Breast epithelium (tissue), 3 donors: ENCODE data around the gene ACOT9.

Experiments
- POLR2A ChIP-seq: fragments of 450-650 bp; IDR thresholded peaks from one replicate; pipeline ENCODE4 v1.6.1; 2016; ENCODE audit warnings: antibody characterized with exemption, mild to moderate bottlenecking, moderate library complexity
- POLR2AphosphoS5 ChIP-seq, 3 donors: sonication (generic); formaldehyde crosslinking; IDR thresholded peaks; one replicate each; pipeline ENCODE4 v1.6.1; 2017; ENCODE audit warnings: antibody characterized with exemption in 3 of 3
- TF ChIP-seq, protein P1 (sequence below), 3 donors: fragments of 450-650 bp; IDR thresholded peaks; one replicate each; pipeline ENCODE4 v1.5.1; 2016 to 2017; ENCODE audit warnings: antibody characterized with exemption in 3 of 3, mild to moderate bottlenecking in 3 of 3, moderate library complexity in 3 of 3

DNA sequence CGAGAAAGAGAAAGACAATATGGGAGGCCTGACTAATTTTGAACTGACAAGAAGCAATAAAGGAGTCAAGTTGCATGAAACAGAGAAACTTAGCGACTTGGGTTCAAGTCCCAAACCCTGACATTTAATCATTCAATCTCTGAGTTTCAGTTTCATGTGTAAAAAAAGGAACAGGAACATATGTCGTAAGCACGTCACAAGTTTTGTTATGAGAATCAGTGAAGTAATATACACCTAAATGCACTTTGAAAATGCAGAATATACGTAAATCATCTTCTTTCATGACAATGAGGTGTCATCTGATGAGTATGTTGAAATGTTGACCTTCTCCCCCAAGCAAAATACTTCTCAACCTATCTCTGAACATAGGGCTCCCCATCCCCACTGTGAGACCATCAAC lies 10.4 kb downstream of the ACOT9 start:
- TF ChIP-seq, protein P1, sequence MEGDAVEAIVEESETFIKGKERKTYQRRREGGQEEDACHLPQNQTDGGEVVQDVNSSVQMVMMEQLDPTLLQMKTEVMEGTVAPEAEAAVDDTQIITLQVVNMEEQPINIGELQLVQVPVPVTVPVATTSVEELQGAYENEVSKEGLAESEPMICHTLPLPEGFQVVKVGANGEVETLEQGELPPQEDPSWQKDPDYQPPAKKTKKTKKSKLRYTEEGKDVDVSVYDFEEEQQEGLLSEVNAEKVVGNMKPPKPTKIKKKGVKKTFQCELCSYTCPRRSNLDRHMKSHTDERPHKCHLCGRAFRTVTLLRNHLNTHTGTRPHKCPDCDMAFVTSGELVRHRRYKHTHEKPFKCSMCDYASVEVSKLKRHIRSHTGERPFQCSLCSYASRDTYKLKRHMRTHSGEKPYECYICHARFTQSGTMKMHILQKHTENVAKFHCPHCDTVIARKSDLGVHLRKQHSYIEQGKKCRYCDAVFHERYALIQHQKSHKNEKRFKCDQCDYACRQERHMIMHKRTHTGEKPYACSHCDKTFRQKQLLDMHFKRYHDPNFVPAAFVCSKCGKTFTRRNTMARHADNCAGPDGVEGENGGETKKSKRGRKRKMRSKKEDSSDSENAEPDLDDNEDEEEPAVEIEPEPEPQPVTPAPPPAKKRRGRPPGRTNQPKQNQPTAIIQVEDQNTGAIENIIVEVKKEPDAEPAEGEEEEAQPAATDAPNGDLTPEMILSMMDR (IDR thresholded peaks at IDR 0.05), result no peak
- no peak for TF ChIP-seq POLR2AphosphoS5 (IDR thresholded peaks at IDR 0.05)
- TF ChIP-seq POLR2A, result no peak
